Aorta (tissue), 5 donors: Measurements from ENCODE around the gene CABP1. TPM values are rescaled to one million over a fixed set of nuclear protein-coding genes. Genes with fewer than 3 reads are reported as not detected.

Experiments
- ATAC-seq: fragments of 200-7000 bp; cut with Tn5 transposase; one replicate; pipeline ENCODE4 v1.9.1; 2022; ENCODE audit warnings: moderate library complexity; ENCODE audit not compliant: low FRiP score
- DNase-seq, 2 donors: peaks; one replicate each; pipeline ENCODE4 v3.0.0-alpha.2; 2020
- H3K27ac ChIP-seq, 2 donors: one replicate each; pipeline ENCODE4 v1.5.1; 2013; ENCODE audit warnings: low read length in 2 of 2, mild to moderate bottlenecking in 2 of 2, moderate library complexity in 2 of 2, control low read depth in 1 of 2, inconsistent platforms in 1 of 2, low read depth in 1 of 2
- H3K27me3 ChIP-seq, 2 donors: one replicate each; pipeline ENCODE4 v1.6.1; 2013; ENCODE audit warnings: control low read depth in 1 of 2, low read length in 1 of 2, mild to moderate bottlenecking in 1 of 2, moderate library complexity in 1 of 2; ENCODE audit not compliant: insufficient read depth in 2 of 2, control insufficient read depth in 1 of 2
- H3K36me3 ChIP-seq, 2 donors: one replicate each; pipeline ENCODE4 v1.6.1; 2013; ENCODE audit warnings: control low read depth in 1 of 2, low read length in 1 of 2, mild to moderate bottlenecking in 1 of 2; ENCODE audit not compliant: insufficient read depth in 2 of 2, control insufficient read depth in 1 of 2
- H3K4me1 ChIP-seq, 2 donors: one replicate each; pipeline ENCODE4 v1.6.1; 2013; ENCODE audit warnings: low read length in 2 of 2, control low read depth in 1 of 2, mild to moderate bottlenecking in 1 of 2, moderate library complexity in 1 of 2; ENCODE audit not compliant: insufficient read depth in 2 of 2, control insufficient read depth in 1 of 2
- H3K4me3 ChIP-seq, 2 donors: one replicate each; pipeline ENCODE4 v1.5.1; 2013; ENCODE audit warnings: low read length in 2 of 2, control low read depth in 1 of 2, mild to moderate bottlenecking in 1 of 2
- H3K9me3 ChIP-seq: one replicate; pipeline ENCODE4 v1.6.1; 2013; ENCODE audit warnings: mild to moderate bottlenecking, low read length; ENCODE audit not compliant: control insufficient read depth
- WGBS, 2 donors: extraction: QIAGEN DNeasy Blood & Tissue Kit; methylation state at CpG; one replicate each; pipeline ENCODE4 v1.1.7; 2013; 5-methylcytosine and 5-hydroxymethylcytosine counted together
- intact Hi-C, 2 donors: fragments of 100-400 bp; cut with DNase I; formaldehyde crosslinking; loops; one replicate each; pipeline versions ENCODE4 v1.14.2 to v1.15.0; 2022
- long read RNA-seq, 2 donors: library from polyadenylated mRNA; unstranded; transcript quantifications; one replicate each; pipeline ENCODE4 v2.0.0, GENCODE V29; 2020 to 2021
- polyA plus RNA-seq, 2 donors: library from polyadenylated mRNA; stranded (reverse); fragments of 200-250 nt; gene quantifications; one replicate each; pipeline ENCODE4 v1.2.3, GENCODE V29; 2013
- total RNA-seq, 2 donors: library from RNA; stranded (reverse); fragmentation: NEBNext Ultra II Directional; extraction: Animal tissue kit (Norgen Biotek cat#: 25700); gene quantifications; one replicate each; pipeline ENCODE4 v1.2.1, GENCODE V29; 2021
- donor health status: healthy with polysubstance abuse.
- donor health status: Bipolar disorder and iron deficiency.
- donor health status: DM: no; HTN: no; CAD: no.
- donor health status: DM: no; HTN: no; CAD: no.
- donor health status: DM: yes; HTN: yes; CAD: no.

The CABP1 gene
- total RNA-seq (1 to 10 TPM; 1.7 to 3.0 TPM), polyA plus RNA-seq (1 to 10 TPM in 1 of 2 donors, not detected in 1; 1.7 TPM)
- long read RNA-seq, donor 1, partial matches to known transcripts: 0 of 3 reads
- long read RNA-seq, donor 1, other reads (novel, unspliced or antisense): 2 of 3 reads
- long read RNA-seq, donor 2, partial matches to known transcripts: 0 of 4 reads
- long read RNA-seq, donor 2, other reads (novel, unspliced or antisense): 3 of 4 reads

DNA sequence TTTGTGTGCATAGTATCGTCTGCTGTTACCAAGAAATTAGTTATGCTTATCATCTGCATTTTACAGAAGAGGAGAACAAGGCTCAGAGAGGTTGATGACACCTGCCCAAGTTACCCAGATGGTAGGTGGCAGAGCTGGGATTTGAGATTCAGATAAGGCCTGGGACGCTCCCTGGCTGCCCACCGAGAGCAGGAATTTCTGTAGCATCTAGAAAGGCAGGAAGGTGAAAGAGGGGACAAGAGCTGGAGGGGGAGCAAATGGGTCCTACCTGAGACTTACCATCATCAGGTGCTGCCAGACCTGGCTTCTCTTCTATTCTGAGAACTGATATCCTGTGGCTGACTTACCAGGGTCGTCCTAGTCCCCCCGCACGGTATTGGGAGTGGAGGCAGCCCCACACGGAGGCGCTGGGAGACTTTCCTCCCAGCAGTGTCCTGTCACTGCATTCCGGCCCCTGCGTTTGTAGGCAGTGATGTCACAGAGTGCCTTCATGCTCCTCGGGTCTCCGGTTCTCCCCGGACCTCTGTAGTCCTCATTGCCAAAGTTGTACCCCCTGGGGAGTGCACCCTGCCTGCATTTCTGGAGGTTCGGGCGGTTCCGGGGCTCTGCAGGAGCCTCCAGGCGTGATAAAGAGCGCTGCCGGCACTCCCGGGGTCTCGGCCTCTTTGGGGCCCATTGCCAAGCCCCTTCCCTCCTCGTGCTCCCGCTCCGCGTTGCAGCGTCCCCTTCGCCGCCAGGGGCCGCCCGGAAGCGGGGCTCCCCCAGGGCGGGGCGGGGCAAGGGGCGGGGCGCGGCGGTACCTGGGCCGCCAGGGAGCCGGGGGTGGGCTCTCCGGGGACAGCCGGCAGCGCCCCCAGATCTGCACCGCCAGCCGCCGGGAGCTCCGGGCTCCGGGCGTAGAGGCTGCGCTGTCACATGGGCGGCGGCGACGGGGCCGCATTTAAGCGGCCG is at the start of gene CABP1:
TSS of gene CABP1 (plus strand) at position 856 of the 951 bp plus-strand sequence. CDS start at position 916, 60 bp downstream.
- H3K4me1 ChIP-seq: no peaks in the 10 kb centered on the region
- intact Hi-C loops: no loop called here
- no peaks in the 10 kb centered on the region for H3K9me3 ChIP-seq
- no peaks in the 10 kb centered on the region for H3K36me3 ChIP-seq
- no peaks in the 10 kb centered on the region for H3K27me3 ChIP-seq
- no peak within 1 kb of the TSS for H3K27ac ChIP-seq
- ATAC-seq: no peak
- peak within 1 kb of the TSS; percentile 11 to 52 for H3K4me3 ChIP-seq
- 7 to 9% methylated on average over 46 to 56 of the region's 56 CpGs for WGBS, 2 donors
- DNase-seq: peak in 1 of 2 donors; percentile 64

DNA sequence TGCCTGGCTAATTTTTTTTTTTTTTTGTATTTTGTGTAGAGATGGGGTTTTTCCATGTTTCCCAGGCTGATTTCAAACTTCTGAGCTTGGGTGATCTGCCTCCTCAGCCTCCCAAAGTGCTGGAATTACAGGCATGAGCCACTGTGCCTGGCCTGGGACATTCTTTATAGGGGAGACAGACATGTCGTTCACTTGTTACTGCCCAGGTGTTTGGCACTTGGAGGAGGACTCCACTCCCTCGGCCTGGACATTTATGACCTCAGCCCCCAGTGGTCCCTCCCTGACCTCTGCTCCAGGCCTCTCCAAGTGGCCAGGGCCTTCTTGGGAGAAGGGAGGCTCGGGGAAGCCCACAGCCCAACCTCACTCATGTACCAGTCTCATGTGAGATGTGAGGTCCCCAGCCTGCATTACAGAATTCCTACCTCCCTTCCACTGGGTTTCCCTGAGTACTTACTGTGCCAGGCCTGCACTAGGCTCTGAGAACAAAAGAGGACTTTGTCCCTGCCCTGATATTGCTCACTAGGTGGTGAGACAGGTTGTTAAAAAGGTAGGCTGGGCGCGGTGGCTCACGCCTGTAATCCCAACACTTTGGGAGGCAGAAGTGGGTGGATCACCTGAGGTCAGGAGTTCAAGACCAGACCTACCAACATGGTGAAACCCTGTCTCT is 49.6 kb upstream of the CABP1 start:
- H3K27me3 ChIP-seq: no peaks in the 10 kb centered on the region
- no peaks in the 10 kb centered on the region for H3K36me3 ChIP-seq
- 73 to 80% methylated on average over 6 of the region's 6 CpGs for WGBS, 2 donors
- H3K9me3 ChIP-seq: no peaks in the 10 kb centered on the region
- no peaks in the 10 kb centered on the region for H3K4me1 ChIP-seq
- H3K4me3 ChIP-seq: no peak overlapping the region
- ATAC-seq (no peak), DNase-seq (no peak)
- intact Hi-C loops: loop anchor here in 1 of 2 donors (10.0 kb wide), 1 partner anchor 394 kb away; no protein-coding TSS in a partner anchor
- H3K27ac ChIP-seq: no peak overlapping the region

DNA sequence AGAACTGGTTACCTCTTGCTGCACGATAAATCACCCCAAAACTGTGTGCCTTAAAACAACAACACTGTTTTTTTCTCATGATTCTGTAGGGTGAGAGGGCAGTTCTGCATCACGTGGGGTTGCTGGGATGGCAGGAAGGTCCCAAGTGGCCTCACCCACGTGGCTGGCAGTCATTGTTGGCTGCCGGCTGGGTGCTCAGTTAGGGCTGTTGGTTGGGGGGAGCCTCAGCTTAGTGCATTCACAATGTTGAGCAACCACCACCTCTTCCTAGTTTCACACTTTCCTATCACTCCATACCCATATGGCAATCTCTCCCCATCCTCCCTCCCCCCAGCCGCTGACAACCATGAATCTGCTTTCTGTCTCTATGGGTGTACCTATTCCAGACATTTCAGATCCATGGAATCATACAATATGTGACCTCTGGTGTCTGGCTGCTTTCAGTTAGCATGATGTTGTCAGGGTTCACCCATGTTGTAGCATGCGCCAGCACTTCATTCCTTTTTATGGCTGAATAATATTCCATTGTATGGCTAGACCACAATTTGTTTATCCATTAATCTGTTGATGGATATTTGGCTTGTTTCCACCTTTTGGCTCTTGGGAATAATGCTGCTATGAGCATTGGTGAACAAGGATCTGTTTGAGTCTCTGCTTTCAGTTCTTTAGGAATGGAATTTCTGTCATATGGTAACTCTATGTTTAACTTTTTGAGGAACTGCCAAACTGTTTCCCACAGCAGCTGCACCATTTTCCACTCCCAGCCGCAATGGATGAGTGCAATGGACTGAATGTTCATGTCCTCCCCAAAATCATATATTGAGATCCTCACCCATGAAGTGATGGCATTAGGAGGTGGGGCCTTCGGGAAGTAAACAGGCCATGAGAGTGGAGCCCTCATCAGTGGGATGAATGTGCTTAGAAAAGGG is 48.0 kb upstream of the CABP1 start:
- no peaks in the 10 kb centered on the region for H3K4me1 ChIP-seq
- H3K27me3 ChIP-seq: no peaks in the 10 kb centered on the region
- WGBS, 2 donors: 61 to 66% methylated on average over 8 of the region's 8 CpGs
- DNase-seq (no peak), ATAC-seq (no peak)
- no peaks in the 10 kb centered on the region for H3K36me3 ChIP-seq
- H3K9me3 ChIP-seq: no peaks in the 10 kb centered on the region
- no peak overlapping the region for H3K4me3 ChIP-seq
- H3K27ac ChIP-seq: no peak overlapping the region
- intact Hi-C loops: loop anchor here in 1 of 2 donors (10.0 kb wide), 1 partner anchor 392 kb away; no protein-coding TSS in a partner anchor

DNA sequence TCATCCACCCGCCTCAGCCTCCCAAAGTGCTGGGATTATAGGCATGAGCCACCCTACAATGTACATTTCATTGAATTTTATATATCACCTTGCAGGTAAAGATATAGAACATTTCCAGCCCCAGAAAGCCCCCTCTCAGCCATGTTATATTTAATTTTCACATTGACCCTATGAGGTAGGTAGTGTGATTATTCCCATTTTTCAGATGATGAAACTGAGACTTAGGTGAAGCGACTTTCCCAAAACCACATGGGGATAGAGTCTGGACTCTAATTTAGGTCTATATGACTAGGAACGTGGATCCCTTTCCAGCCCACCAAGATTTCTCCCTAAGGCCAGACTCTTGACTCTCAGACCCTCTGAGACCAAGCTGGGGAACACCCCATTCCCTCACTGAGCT is 43.5 kb upstream of the CABP1 start:
- Histone ChIP-seq H3K27ac (no peak overlapping the region), H3K4me3 (no peak overlapping the region), H3K9me3 (no peaks in the 10 kb centered on the region), H3K4me1 (no peaks in the 10 kb centered on the region), H3K36me3 (no peaks in the 10 kb centered on the region), H3K27me3 (no peaks in the 10 kb centered on the region)
- ATAC-seq: no peak
- no peak for DNase-seq
- WGBS, 2 donors: 91 to 95% methylated on average over 3 of the region's 3 CpGs
- intact Hi-C loops: loop anchor here in 1 of 2 donors (10.0 kb wide), 1 partner anchor 388 kb away; no protein-coding TSS in a partner anchor

DNA sequence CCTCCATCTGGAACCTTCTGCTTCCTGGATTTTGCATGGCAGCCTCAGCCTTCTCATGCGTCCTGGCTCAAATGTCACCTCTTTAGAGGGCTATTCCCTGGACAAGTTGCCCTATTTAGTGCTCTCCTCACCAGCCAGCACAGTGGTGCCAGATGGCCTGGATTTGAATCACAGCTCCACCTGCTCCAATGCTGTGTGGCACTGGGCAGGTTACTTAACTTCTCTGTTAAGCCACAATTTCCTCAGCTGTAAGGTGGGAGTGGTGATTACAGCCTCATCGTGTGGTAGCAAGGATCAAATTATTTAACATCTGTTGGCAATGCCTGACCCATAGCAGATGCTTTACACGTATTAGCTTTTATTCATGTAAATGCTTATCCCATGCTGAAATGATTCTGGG is 42.6 kb upstream of the CABP1 start:
- Histone ChIP-seq H3K36me3 (no peaks in the 10 kb centered on the region), H3K4me3 (no peak overlapping the region), H3K27me3 (no peaks in the 10 kb centered on the region), H3K27ac (no peak overlapping the region), H3K9me3 (no peaks in the 10 kb centered on the region), H3K4me1 (no peaks in the 10 kb centered on the region)
- ATAC-seq (no peak), DNase-seq (peak in 1 of 2 donors; percentile 22)
- WGBS, 2 donors: 70 to 72% methylated on average over 3 of the region's 3 CpGs
- intact Hi-C loops: loop anchor here in 1 of 2 donors (10.0 kb wide), 1 partner anchor 387 kb away; no protein-coding TSS in a partner anchor

DNA sequence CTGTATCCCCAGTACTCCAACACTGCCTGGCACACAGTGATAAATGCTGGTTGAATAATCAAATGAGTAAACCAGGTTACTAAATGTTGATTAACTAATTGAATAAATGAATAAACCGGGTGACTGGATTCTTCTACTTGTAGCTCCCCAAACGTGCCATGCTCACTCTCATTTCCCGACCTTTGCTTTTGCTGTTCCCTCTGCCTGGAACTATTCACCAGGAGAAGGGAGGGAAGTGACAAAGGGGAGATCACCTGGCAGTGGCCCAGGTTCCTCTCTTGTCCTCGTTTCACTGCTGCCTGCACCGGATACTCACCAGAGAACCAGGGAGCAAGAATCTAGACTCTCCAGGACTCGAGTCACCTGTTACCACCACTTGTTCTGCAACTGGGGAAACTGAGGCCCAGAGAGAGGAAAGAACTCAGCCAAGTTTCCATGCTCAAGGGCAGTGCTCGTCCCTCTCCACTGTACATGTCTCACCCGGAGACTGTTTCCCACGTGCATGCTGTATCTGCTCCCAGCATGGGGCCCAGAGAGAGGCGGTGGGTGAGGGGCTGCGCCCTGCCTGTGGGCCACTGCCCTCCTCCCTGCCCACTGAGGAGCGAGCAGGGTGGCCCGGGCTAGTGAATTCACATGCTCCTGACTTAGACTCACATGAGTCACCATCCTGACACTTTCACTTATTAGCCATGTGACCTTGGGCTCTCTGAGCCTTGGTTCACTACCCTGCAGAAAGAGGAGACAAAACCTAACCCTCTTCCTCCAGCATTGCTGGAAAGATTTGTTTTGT is 41.6 kb upstream of the CABP1 start:
- H3K27ac ChIP-seq: no peak overlapping the region
- no peak for ATAC-seq
- H3K27me3 ChIP-seq: no peaks in the 10 kb centered on the region
- H3K9me3 ChIP-seq: no peaks in the 10 kb centered on the region
- 58 to 60% methylated on average over 13 of the region's 13 CpGs for WGBS, 2 donors
- no peak overlapping the region for H3K4me3 ChIP-seq
- intact Hi-C loops: loop anchor here in 1 of 2 donors (10.0 kb wide), 1 partner anchor 386 kb away; no protein-coding TSS in a partner anchor
- H3K4me1 ChIP-seq: no peaks in the 10 kb centered on the region
- no peaks in the 10 kb centered on the region for H3K36me3 ChIP-seq
- DNase-seq: peak in 1 of 2 donors; percentile 53

DNA sequence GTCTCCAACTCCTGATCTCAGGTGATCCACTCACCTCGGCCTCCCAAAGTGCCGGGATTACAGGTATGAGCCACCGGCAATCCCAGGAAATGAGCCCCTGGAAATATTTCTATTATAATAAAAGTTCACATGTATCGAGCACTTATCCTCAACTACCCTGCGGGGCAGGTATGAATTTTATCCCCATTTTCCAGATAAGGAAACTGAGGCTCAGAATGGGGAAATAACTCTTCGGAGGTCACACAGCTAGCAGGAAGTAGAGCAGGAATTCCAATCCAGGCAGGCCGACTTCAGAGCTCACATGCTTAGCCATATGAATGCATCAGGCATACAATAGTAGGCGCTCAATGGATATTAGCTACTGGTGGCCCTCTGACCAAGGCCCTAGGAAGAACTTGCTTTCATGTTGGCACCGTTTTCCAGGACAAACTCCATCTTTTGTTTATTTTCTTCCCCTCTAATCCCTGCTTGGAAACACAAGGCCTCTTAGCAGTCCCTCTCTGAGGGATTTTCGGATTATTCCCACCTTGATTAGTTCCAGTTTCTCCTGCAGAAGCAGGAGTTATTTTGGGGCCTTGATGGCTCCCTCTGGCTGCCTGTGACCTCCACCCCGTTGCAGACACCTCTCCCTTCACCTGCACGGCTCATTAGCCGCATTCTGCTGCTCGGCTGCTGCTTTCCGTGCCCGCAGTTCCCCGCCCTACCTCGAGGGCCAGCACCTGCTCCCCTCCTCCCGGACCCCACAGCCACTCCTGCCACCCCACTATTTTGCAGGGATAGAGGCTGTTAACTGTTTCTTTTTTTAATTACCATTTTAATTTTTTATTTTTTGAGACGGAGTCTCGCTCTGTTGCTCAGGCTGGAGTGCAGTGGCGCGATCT is 40.5 kb upstream of the CABP1 start:
- no peak overlapping the region for H3K27ac ChIP-seq
- ATAC-seq (no peak), DNase-seq (peak in 1 of 2 donors; percentile 37)
- H3K27me3 ChIP-seq: no peaks in the 10 kb centered on the region
- no peak overlapping the region for H3K4me3 ChIP-seq
- no peaks in the 10 kb centered on the region for H3K4me1 ChIP-seq
- WGBS, 2 donors: 80 to 84% methylated on average over 23 of the region's 23 CpGs
- no peaks in the 10 kb centered on the region for H3K36me3 ChIP-seq
- intact Hi-C loops: loop anchor here in 1 of 2 donors (10.0 kb wide), 1 partner anchor 385 kb away; no protein-coding TSS in a partner anchor
- H3K9me3 ChIP-seq: no peaks in the 10 kb centered on the region
